A549 (cell line): ENCODE results near the gene TTC7B. TPM values are rescaled to one million over a fixed set of nuclear protein-coding genes. Genes with fewer than 3 reads are reported as not detected.

Source experiments
- ATAC-seq, 2 experiments: fragments of 200-7000 bp in 1 of 2; fragments of >200 bp in 1 of 2; cut with Nextera tagmentation in 1 of 2; cut with Tn5 transposase in 1 of 2; 3 replicates each; pipeline versions ENCODE4 v1.8.0 to v1.9.1; 2018 to 2020; ENCODE audit warnings: mild to moderate bottlenecking in 1 of 2, moderate library complexity in 1 of 2
- CTCF ChIA-PET: fragments of 300-600 bp; sonication (Branson Sonifier 250); formaldehyde crosslinking; extraction: SDS; loops from one replicate; lab custom pipeline; 2021; ENCODE audit warnings: antibody characterized with exemption, inconsistent platforms; lab: Yijun Ruan, JAX
- POLR2A ChIA-PET: fragments of 350-600 bp; formaldehyde crosslinking; extraction: SDS; loops from one replicate; lab custom pipeline; 2021; ENCODE audit warnings: antibody characterized with exemption, inconsistent platforms; lab: Yijun Ruan, JAX
- DNase-seq, 2 experiments: peaks; one replicate each; pipeline versions ENCODE4 v3.0.0 to v3.0.0-alpha.2; 2011 to 2016; ENCODE audit warnings: low read depth in 1 of 2, low spot score in 1 of 2
- FAIRE-seq: peaks from 2 replicates; lab custom pipeline; 2011; peaks lifted over from hg19 to GRCh38; lab: Jason Lieb, UNC
- H3K27ac ChIP-seq, 2 experiments: fragments of >200 bp; sonication (Bioruptor Twin); formaldehyde crosslinking; 3 replicates each; pipeline ENCODE4 v1.5.1; 2016 to 2017
- H3K4me1 ChIP-seq: fragments of >200 bp; sonication (Bioruptor Twin); formaldehyde crosslinking; 3 replicates; pipeline ENCODE4 v1.6.1; 2016
- H3K4me2 ChIP-seq: fragments of >200 bp; sonication (Bioruptor Twin); formaldehyde crosslinking; 3 replicates; pipeline ENCODE4 v1.6.1; 2016
- H3K4me3 ChIP-seq: fragments of >200 bp; sonication (Bioruptor Twin); formaldehyde crosslinking; 3 replicates; pipeline ENCODE4 v1.5.1; 2016
- H3K9me3 ChIP-seq: fragments of >200 bp; sonication (Bioruptor Twin); formaldehyde crosslinking; 3 replicates; pipeline ENCODE4 v1.6.1; 2016
- BCL3 ChIP-seq: fragments of >200 bp; sonication (Bioruptor Twin); formaldehyde crosslinking; IDR thresholded peaks from 3 replicates; pipeline ENCODE4 v1.6.1; 2016
- CBX2 ChIP-seq: fragments of 200-600 bp; sonication (generic); IDR thresholded peaks from 2 replicates; pipeline ENCODE4 v1.6.1; 2016; ENCODE audit warnings: low read depth, mild to moderate bottlenecking, borderline replicate concordance
- CHD2 ChIP-seq: fragments of 150-350 bp; IDR thresholded peaks from 2 replicates; pipeline ENCODE4 v1.6.1; 2014; ENCODE audit warnings: low read length; ENCODE audit not compliant: partially characterized antibody
- E2F6 ChIP-seq: IDR thresholded peaks from 2 replicates; pipeline ENCODE4 v1.6.1; 2012; ENCODE audit warnings: low read depth, borderline replicate concordance
- EHF ChIP-seq: fragments of 250-450 bp; sonication (Bioruptor Pico); IDR thresholded peaks from 2 replicates; pipeline ENCODE4 v1.5.0; 2020; ENCODE audit warnings: mild to moderate bottlenecking
- ELK1 ChIP-seq: fragments of 150-350 bp; IDR thresholded peaks from 2 replicates; pipeline ENCODE4 v1.6.1; 2014; ENCODE audit warnings: low read depth, mild to moderate bottlenecking, low read length
- EP300 ChIP-seq, 2 experiments: fragments of >200 bp; sonication (Bioruptor Twin); formaldehyde crosslinking; IDR thresholded peaks; 2 replicates in 1 of 2; 3 replicates in 1 of 2; pipeline ENCODE4 v1.6.1; 2016 to 2017
- ESRRA ChIP-seq: fragments of 150-350 bp; IDR thresholded peaks from 2 replicates; pipeline ENCODE4 v1.6.1; 2014; ENCODE audit warnings: mild to moderate bottlenecking, low read length, borderline replicate concordance
- FOXS1 ChIP-seq: fragments of 250-450 bp; sonication (Bioruptor Pico); IDR thresholded peaks from 2 replicates; pipeline ENCODE4 v1.5.0; 2020; ENCODE audit warnings: mild to moderate bottlenecking, moderate library complexity
- GATA3 ChIP-seq: IDR thresholded peaks from 2 replicates; pipeline ENCODE4 v1.6.1; 2012; ENCODE audit warnings: borderline replicate concordance
- JUNB ChIP-seq: fragments of >200 bp; sonication (Bioruptor Twin); formaldehyde crosslinking; IDR thresholded peaks from 2 replicates; pipeline ENCODE4 v1.6.1; 2016
- KDM5A ChIP-seq: fragments of 200-600 bp; sonication (generic); IDR thresholded peaks from 2 replicates; pipeline ENCODE4 v1.6.1; 2016; ENCODE audit warnings: antibody characterized with exemption, mild to moderate bottlenecking
- MAZ ChIP-seq: fragments of 150-350 bp; IDR thresholded peaks from 2 replicates; pipeline ENCODE4 v1.6.1; 2014; ENCODE audit warnings: antibody characterized with exemption, low read depth, low read length, borderline replicate concordance
- MYC ChIP-seq: IDR thresholded peaks from 2 replicates; pipeline ENCODE4 v1.6.1; 2012; ENCODE audit warnings: mild to moderate bottlenecking, inconsistent platforms, low read length, improper control_type of control experiment, borderline replicate concordance
- NFE2L2 ChIP-seq: fragments of 150-350 bp; conservative IDR thresholded peaks from 2 replicates; pipeline ENCODE4 v1.6.1; 2014; ENCODE audit warnings: low read length
- NPAS2 ChIP-seq: fragments of 250-450 bp; sonication (Bioruptor Pico); IDR thresholded peaks from 2 replicates; pipeline ENCODE4 v1.8.0; 2022; ENCODE audit warnings: mild to moderate bottlenecking, moderate library complexity, borderline replicate concordance
- PHF8 ChIP-seq: fragments of 200-600 bp; sonication (generic); IDR thresholded peaks from 2 replicates; pipeline ENCODE4 v1.6.1; 2016; ENCODE audit warnings: low read depth, mild to moderate bottlenecking, antibody characterized with exemption, moderate library complexity, borderline replicate concordance
- POLR2A ChIP-seq: IDR thresholded peaks from 2 replicates; pipeline ENCODE4 v1.6.1; 2012; ENCODE audit warnings: mild to moderate bottlenecking, low read length
- RARB ChIP-seq: fragments of 250-450 bp; sonication (Bioruptor Pico); IDR thresholded peaks from 2 replicates; pipeline ENCODE4 v1.8.0; 2021; ENCODE audit warnings: mild to moderate bottlenecking, moderate library complexity
- REST ChIP-seq: fragments of 200-600 bp; sonication (generic); IDR thresholded peaks from 2 replicates; pipeline ENCODE4 v1.6.1; 2016; ENCODE audit warnings: antibody characterized with exemption, mild to moderate bottlenecking, moderate library complexity
- RFX5 ChIP-seq: fragments of 450-650 bp; IDR thresholded peaks from 2 replicates; pipeline ENCODE4 v1.7.1; 2014; ENCODE audit warnings: antibody characterized with exemption, mild to moderate bottlenecking, moderate library complexity
- SMC3 ChIP-seq: fragments of >200 bp; sonication (Bioruptor Twin); formaldehyde crosslinking; IDR thresholded peaks from 3 replicates; pipeline ENCODE4 v1.6.1; 2018; ENCODE audit warnings: inconsistent platforms
- TP53 ChIP-seq: fragments of 250-450 bp; sonication (Bioruptor Pico); IDR thresholded peaks from 2 replicates; pipeline ENCODE4 v1.5.0; 2021; ENCODE audit warnings: mild to moderate bottlenecking, moderate library complexity
- USF2 ChIP-seq: fragments of 450-650 bp; IDR thresholded peaks from 2 replicates; pipeline ENCODE4 v1.6.1; 2014; ENCODE audit warnings: antibody characterized with exemption
- ZC3H11A ChIP-seq: fragments of 450-650 bp; IDR thresholded peaks from 2 replicates; pipeline ENCODE4 v1.6.1; 2014; ENCODE audit warnings: antibody characterized with exemption, mild to moderate bottlenecking
- WGBS: methylation state at CpG from one replicate; pipeline ENCODE4 v1.1.6; 2017; ENCODE audit errors: missing lambda C conversion rate; 5-methylcytosine and 5-hydroxymethylcytosine counted together
- polyA plus RNA-seq, 4 experiments: library from polyadenylated mRNA; depleted of rRNA in 3 of 4; stranded (reverse); fragments of >200 nt; fragmentation: RNase III in 1 of 4; extraction: RNeasy Plus Mini Kit Qiagen cat#74134 plus additional on column Dnase treatment in 1 of 4; gene quantifications; 2 replicates in 3 of 4; 3 replicates in 1 of 4; pipeline ENCODE4 v1.2.3, GENCODE V29; 2011 to 2017

The TTC7B gene
- polyA plus RNA-seq, 2 of the 4 experiments (the other 2 are of a cell fraction), result 16.6 to 28.0 TPM

- no peaks in the 10 kb centered on the region for H3K9me3 ChIP-seq
- no peak for FAIRE-seq
- POLR2A ChIA-PET, result no interaction called here
- CTCF ChIA-PET, result interaction anchor here (1.4 kb wide), 1 partner anchor 9 kb away, joined by 3 read pairs; no protein-coding TSS in a partner anchor
- WGBS, result 89% methylated on average over 10 of the region's 10 CpGs
- no peak for TF ChIP-seq EP300 (IDR thresholded peaks at IDR 0.05)
- no peak for TF ChIP-seq SMC3
- TF ChIP-seq NPAS2, result no peak
- TF ChIP-seq RFX5, result no peak
- no peak for TF ChIP-seq CBX2
- TF ChIP-seq E2F6, result no peak
- no peak for TF ChIP-seq MYC
- no peak for TF ChIP-seq JUNB
- TF ChIP-seq BCL3, result no peak
- no peak for TF ChIP-seq USF2
- no peak for TF ChIP-seq ELK1
- no peak for TF ChIP-seq RARB (CRISPR knock-in tag)
- no peak for TF ChIP-seq NFE2L2
- TF ChIP-seq TP53 (CRISPR knock-in tag), result no peak
- TF ChIP-seq REST, result no peak
- no peak for TF ChIP-seq ESRRA
- TF ChIP-seq GATA3, result no peak
- ATAC-seq, result no peak
- no peak overlapping the region for H3K4me2 ChIP-seq
- 0 out of 3 replicates have a peak, but pooled peaks cover 3% of the 10 kb centered on the region for H3K4me1 ChIP-seq
- H3K27ac ChIP-seq, result no peak overlapping the region
- DNase-seq, result no peak
- no peak overlapping the region for H3K4me3 ChIP-seq
Measured at GRCh38 chr14:90811641-90812040, 4.6 kb downstream of the TTC7B start.

- no peak for ATAC-seq
- ChIA-PET CTCF (no interaction called here), POLR2A (no interaction called here)
- TF ChIP-seq ZC3H11A, result no peak
- TF ChIP-seq EHF (CRISPR knock-in tag), result no peak
- no peak for TF ChIP-seq MAZ
- TF ChIP-seq REST, result no peak
- TF ChIP-seq FOXS1, result no peak
- no peak for TF ChIP-seq JUNB
- TF ChIP-seq ESRRA, result no peak
- TF ChIP-seq CHD2, result no peak
- no peak for TF ChIP-seq PHF8
- no peak for TF ChIP-seq POLR2A
- no peak for TF ChIP-seq KDM5A
- no peak overlapping the region for H3K27ac ChIP-seq
- no peak overlapping the region for H3K4me2 ChIP-seq
- WGBS, result 61% methylated on average over 4 of the region's 5 CpGs
- no peak for FAIRE-seq
- 0 out of 3 replicates have a peak, but pooled peaks cover 3% of the 10 kb centered on the region for H3K4me1 ChIP-seq
- H3K4me3 ChIP-seq, result no peak overlapping the region
- H3K9me3 ChIP-seq, result no peaks in the 10 kb centered on the region
- DNase-seq, result no peak
Measured at GRCh38 chr14:90810806-90811205, 5.4 kb downstream of the TTC7B start.
